Sciatic nerve (tissue), 2 donors: ENCODE measurements around the gene CD96. TPM values are rescaled to one million over a fixed set of nuclear protein-coding genes. Genes with fewer than 3 reads are reported as not detected.
A peak's percentile ranks its signal among the peaks of the same experiment; 100 is the strongest.
"Not testable (repeated sequence)": the region's sequence is repeated elsewhere in the genome, so short reads cannot be mapped to it uniquely, and the experiment has no call there.

Experiments used
- ATAC-seq: fragments of 200-7000 bp; cut with Tn5 transposase; one replicate; pipeline ENCODE4 v1.9.1; 2020; ENCODE audit warnings: mild to moderate bottlenecking, moderate library complexity
- DNase-seq: peaks from one replicate; pipeline ENCODE4 v3.0.0-alpha.2; 2020; ENCODE audit warnings: low spot score
- intact Hi-C: fragments of 100-400 bp; cut with DNase I; formaldehyde crosslinking; loops from one replicate; pipeline ENCODE4 v1.14.2; 2022
- total RNA-seq: library from RNA; stranded (reverse); fragmentation: NEBNext Ultra II Directional; extraction: Animal tissue kit (Norgen Biotek cat#: 25700); gene quantifications from one replicate; pipeline ENCODE4 v1.2.1, GENCODE V29; 2021
- donor health status: DM: no; HTN: no; CAD: no.
- donor health status: DM: no; HTN: no; CAD: no.

Gene CD96, protein sequence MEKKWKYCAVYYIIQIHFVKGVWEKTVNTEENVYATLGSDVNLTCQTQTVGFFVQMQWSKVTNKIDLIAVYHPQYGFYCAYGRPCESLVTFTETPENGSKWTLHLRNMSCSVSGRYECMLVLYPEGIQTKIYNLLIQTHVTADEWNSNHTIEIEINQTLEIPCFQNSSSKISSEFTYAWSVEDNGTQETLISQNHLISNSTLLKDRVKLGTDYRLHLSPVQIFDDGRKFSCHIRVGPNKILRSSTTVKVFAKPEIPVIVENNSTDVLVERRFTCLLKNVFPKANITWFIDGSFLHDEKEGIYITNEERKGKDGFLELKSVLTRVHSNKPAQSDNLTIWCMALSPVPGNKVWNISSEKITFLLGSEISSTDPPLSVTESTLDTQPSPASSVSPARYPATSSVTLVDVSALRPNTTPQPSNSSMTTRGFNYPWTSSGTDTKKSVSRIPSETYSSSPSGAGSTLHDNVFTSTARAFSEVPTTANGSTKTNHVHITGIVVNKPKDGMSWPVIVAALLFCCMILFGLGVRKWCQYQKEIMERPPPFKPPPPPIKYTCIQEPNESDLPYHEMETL
- 1.7 TPM for total RNA-seq

- intact Hi-C loops, result no loop called here
- DNase-seq, result no peak
- ATAC-seq, result peak; percentile 65
Measured at GRCh38 chr3:111541911-111542483, at the start of gene CD96. CD96 (plus strand) TSS chr3:111542197; CDS start chr3:111542249, 52 bp downstream.

DNA sequence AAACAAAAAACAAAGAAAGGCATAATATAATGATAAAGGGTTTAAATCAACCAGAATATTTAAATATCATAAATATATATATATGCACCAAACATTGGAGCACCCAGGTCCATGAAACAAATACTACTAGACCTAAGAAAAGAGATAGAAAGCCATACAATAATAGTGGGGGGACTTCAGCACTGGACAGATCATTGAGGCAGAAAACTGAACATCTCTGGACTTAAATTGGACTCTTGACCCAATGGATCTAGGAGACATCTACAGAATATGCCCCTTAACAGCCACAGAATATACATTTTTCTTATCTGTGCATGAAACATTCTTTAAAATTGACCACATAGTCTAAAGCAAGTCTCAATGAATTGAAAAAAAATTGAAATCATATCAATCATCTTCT lies 48.7 kb upstream of the CD96 start:
- ATAC-seq, result no peak
- no peak for DNase-seq
- intact Hi-C loops, result no loop called here

DNA sequence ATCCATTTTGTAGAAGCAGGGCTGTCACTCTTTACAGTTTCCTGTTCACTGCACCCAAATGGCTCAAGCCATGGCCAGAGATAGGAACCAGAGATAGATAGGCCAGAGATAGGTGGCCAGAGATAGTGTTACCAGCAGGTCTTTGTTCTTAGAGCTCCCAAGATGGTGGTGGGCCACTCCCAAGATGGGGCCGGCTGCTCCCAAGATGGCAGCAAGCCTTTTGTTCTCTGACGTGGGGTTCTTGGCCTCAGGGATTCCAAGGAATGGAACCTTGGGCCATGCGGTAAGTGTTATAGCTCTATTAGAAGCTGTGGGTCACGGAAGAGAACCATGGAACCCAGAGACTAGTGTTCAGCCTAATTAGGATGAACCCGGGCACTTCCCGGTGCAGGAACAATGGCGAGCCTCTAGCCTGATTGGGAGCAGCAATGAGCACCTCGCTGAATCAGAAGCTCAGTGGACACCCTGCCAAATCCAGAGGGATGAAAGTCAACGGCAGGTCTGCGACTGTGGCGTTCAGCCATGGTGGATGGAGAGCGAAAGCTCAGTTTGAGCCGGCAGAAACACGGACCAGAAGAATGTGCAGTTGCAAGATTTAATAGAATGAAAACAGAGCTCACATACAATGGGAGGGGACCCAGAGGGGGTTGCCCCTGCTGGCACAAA lies 45.0 kb upstream of the CD96 start:
- intact Hi-C loops, result no loop called here
- DNase-seq (no peak), ATAC-seq (no peak)

GRCh38 chr3:111498022-111498421 lies 44.0 kb upstream of the CD96 start:
- intact Hi-C loops, result no loop called here
- ATAC-seq, result no peak
- no peak for DNase-seq

DNA sequence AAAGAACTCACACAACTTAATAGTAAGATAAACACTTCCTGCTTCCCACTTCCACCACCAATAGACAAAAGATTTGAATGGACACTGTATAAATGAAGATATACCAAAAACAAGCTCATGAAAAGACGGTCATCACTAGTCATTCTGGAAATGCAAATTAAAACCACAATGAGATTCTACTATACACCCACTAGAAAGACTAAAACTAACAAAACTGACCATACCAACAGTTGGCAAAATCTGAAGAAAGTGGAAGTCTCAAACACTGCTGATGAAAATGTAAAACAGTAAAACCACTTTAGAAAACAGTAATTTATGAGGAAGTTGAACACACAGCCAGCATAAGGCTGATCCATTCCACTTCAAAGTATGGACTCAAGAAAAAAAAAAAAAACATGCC lies 35.6 kb upstream of the CD96 start:
- no peak for DNase-seq
- intact Hi-C loops, result no loop called here
- ATAC-seq, result no peak

GRCh38 chr3:111509308-111509707 lies 32.7 kb upstream of the CD96 start:
- DNase-seq (no peak), ATAC-seq (no peak)
- intact Hi-C loops, result no loop called here

DNA sequence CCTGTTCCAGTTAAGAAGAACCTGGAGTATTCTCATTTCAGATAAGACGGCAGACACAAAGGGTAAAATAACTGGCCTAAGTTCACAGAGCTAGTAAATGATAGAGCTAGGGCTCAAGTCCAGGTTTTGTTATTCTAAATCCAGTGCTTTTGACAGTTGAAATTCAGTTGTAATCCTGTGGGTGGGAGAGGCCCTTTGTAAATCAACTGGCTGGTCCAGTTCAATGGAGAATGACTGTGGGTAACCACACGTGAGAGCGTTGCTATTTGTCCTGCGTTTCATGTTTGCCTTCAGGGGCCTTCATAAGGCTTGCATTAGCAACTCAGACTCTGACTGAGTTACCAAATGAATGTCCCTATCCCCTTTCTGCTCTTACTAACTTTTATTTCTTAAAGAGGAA lies 24.2 kb upstream of the CD96 start:
- ATAC-seq, result no peak
- DNase-seq, result no peak
- intact Hi-C loops, result no loop called here

DNA sequence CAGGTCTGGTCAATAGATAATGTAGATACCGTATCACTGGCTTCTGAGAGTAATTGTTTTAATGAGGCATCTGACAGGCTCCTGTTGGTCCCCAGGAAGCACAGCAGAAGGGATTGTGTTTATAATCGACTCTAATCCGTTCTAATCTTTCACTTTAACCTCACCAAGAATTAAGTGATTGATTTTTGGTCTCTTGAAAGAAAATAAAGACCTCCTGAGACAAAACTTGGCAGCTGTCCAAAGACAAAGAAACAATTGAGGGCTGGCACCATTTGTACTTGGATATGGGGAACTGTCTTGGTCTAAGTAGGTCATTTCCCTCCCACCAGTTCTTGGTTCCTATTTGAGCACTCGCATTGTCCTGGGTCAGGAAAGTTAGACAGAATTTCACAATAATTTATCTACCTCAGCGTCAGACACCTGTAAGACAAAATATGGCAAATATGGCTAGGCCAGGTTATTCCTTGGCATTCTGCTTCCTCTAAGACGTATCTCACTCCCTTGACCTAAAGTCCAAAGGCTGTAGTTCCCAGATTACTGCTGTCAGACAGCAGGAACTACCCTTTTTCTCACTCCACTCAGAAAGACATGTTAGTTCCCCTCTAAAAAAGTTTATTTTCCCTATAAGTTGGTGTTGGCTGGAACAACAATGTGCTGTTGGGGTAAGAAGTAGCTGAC lies 22.7 kb upstream of the CD96 start:
- DNase-seq (no peak), ATAC-seq (no peak)
- intact Hi-C loops, result no loop called here

- intact Hi-C loops, result no loop called here
- ATAC-seq, result no peak
Measured at GRCh38 chr3:111521891-111522290, 20.1 kb upstream of the CD96 start.

GRCh38 chr3:111524486-111524885 lies 17.5 kb upstream of the CD96 start:
- ATAC-seq, intact Hi-C loops, DNase-seq: not testable (repeated sequence)

More at GRCh38 chr3:111521891-111522290, 20.1 kb upstream of the CD96 start:
- DNase-seq, result no peak

DNA sequence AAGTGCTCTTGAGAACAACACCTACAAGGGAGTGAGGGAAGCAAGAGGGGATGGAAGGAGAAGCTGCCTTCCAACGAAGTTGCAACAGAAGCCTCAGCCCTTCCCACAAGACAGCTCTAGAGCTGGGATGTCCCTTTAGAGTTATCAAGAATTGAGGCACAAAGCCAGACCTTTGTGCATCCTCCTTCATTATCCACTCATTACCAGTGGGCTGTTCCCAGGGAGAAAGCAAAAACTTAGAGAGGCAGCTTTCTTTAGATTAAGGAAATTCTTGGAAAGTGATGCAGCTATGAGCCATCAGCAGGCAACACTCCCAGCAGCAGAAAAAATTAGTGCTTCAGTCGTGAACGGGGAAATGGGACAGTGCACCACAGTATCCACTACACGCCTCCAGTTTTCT lies 10.6 kb upstream of the CD96 start:
- no peak for ATAC-seq
- no peak for DNase-seq
- intact Hi-C loops, result no loop called here

GRCh38 chr3:111534701-111535100 lies 7.3 kb upstream of the CD96 start:
- ATAC-seq (no peak), DNase-seq (no peak)
- intact Hi-C loops, result no loop called here

DNA sequence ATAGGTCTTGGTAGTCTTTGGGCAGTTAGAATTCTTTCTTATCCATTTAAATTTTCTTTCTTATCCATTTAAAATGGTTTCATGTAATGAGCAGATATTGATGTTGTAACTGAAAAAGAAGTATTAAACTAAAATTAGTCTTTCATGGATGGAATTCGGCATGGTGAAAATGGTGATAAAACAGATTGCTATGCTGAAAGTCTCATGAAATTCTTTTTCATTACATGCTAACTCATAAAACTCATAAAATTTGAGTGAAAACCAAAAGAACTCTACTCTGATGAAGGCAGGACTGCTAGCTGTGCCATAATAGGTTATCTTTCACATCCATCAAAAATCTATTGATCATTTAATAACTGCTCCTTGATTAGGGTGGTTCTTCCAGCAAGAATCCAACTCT lies 3.9 kb upstream of the CD96 start:
- intact Hi-C loops, result no loop called here

DNA sequence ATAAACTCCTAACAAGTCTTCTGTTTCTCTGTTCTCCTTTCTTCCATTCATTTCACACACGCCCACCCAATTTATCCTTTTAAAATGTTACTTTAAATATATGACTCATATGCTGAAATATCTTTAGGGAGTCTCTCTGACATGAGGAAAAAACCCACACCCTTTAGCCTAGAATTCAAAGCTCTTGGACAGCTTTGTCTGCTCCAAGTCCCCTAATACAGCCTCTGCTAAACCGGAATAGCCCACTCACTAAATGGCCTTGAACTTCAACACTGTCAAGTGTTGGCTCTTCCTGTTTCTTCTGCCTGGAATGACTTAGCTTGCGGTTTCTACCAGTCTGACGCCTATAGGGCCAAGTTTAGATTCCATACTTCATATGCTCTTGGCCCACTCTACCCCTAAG lies 3.3 kb upstream of the CD96 start:
- no peak for ATAC-seq
- DNase-seq, result no peak
- intact Hi-C loops, result no loop called here

More for the DNA sequence above, 3.9 kb upstream of the CD96 start:
- DNase-seq, result no peak
- ATAC-seq, result no peak

DNA sequence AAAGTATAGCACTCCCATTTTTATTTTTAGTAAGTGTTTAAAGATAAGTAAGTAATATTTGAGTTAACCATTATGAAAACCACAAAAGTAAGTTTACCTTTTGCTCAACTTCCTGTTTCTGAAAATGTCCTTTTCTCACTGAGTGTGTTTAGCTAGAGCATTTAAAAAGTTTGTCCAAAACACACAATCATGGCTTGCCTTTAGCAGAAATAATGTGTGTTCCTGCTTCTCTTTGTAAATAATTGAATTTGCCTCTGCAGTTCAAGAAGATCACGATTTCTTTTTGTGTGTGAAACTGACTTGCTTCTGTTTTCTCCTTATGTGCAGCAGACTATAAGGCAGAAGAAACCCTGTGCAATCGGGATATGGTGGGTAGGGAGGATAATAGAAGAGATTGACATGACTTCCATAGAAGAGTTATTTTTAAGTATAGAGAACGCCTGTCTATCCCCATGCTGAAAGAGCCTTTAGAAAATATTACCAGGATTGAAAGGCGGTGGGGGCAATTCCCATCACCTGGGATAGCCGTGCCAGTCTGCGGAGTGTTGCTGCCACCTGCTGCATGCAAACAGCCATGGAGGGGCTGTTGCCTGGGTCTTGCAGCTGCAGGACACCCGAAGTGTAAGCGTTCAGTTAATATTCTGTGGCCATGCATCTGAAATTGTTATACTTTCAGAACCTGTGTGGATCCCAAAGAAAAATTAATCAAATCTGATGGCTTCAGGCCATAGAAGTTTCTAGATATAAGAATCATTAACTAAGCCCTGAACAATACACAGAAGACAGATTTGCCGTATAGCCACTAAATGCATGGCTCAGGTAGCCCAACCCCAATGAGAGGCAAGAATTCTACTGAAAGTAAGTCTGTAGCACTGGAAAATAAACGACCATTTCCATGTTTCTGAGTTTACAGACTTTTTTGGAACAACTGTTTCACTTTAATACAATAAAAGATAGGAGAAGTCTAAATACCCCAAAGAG lies 2.4 kb upstream of the CD96 start:
- ATAC-seq (peak; percentile 55), DNase-seq (no peak)
- intact Hi-C loops, result no loop called here

DNA sequence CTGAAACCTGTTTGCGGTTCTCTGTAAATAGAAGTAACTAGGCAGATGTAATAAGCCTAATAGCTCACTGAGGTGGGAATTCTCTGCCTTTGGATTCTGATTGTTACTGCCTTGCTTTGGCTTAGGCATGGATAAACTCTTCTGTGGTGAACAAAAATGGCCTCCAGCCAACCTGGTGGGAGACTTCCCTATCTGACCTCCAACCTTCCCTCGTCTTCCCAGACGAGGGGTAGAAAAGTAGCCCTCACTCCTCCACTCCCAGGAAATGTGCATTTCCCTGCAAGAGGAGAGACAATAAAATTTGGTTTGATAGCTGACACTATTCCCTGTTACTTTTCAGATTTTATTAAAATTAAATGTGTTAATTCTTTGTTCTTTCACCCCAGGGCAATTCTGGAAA lies 606 bp upstream of the CD96 start:
- ATAC-seq (no peak), DNase-seq (no peak)
- intact Hi-C loops, result no loop called here

DNA sequence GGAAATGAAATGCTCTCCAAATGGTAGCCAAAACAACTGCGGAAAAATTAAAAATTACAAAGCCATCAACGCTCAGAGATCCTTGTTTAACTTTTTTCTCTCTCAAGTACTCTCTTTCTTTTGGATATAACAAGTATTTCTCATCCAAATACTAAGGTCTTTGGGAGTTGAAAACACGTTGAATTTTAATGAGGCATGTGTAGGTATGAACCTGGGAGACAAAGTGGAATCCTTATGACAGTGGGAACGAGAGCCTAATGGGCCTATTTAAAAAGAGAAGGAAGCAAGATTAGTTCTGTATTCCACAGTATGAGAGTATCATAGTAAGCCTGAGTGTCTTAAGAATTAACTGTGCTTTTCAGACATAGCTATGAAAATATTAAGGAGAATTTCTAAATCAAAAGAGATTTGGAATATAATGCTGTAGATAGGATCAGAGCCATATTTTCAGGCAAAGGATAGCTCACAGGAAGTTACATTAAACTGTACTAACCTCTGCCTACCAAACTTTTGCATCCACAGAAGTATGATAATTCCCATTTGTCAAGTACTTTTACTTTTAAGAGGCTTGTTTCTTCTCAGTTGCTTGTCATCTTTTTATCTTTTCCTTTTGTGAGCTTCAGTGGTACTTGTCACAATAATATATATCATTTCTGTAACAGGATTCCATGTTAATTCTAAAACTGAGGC lies 759 bp downstream of the CD96 start:
- DNase-seq (no peak), ATAC-seq (no peak)
- intact Hi-C loops, result no loop called here

- intact Hi-C loops, result no loop called here
- no peak for DNase-seq
- no peak for ATAC-seq
Measured at GRCh38 chr3:111545349-111545748, 3.4 kb downstream of the CD96 start.
